Measurements from ENCODE around the gene PRRT1B.
A peak's percentile ranks its signal among the peaks of the same experiment; 100 is the strongest.

PRRT1B gene

DNA sequence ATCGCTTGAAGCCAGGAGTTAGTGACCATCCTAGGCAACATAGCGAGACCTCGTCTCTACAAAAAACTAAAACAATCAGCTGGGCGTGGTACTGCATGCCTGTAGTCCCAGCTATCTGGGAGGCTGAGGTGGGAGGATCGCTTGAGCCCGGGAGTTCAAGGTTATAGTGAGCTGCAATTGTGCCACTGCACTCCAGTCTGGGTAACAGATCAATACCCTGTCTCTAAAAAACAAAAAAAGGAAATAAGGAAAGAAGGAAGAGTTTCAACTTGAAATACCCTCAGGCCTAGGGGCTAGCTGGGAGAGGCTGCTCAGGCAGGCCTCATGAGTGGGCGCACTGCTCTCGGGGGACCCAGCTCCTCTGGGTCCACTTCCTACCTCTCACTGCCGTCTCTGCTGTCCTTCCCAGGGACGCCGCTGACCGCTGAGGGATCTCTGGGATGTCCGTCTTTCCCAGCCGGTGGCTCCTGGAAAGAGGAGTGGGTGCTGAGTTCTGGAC, 56.4 kb downstream of the PRRT1B start:
- Histone ChIP-seq H3K9ac (ENCODE audit: insufficient read length) (no peak overlapping the region), H3K9me3 (ENCODE audit: low read depth, low read length) (no peaks in the 10 kb centered on the region), H3K36me3 (ENCODE audit: insufficient read depth, low read length) (no peaks in the 10 kb centered on the region), H3K27ac (no peak overlapping the region), H3K4me3 (no peak overlapping the region)
- DNase-seq (ENCODE audit: low read depth, low spot score): no peak
- no peak for TF ChIP-seq FOXP2 (optimal IDR thresholded peaks at IDR 0.05; ENCODE audit: control extremely low read depth, extremely low read length, insufficient read depth)
- TF ChIP-seq POLR2AphosphoS5 (IDR thresholded peaks at IDR 0.05; ENCODE audit: borderline replicate concordance, low read depth, low read length): no peak
- no peak for TF ChIP-seq EZH2 (IDR thresholded peaks at IDR 0.05)

DNA sequence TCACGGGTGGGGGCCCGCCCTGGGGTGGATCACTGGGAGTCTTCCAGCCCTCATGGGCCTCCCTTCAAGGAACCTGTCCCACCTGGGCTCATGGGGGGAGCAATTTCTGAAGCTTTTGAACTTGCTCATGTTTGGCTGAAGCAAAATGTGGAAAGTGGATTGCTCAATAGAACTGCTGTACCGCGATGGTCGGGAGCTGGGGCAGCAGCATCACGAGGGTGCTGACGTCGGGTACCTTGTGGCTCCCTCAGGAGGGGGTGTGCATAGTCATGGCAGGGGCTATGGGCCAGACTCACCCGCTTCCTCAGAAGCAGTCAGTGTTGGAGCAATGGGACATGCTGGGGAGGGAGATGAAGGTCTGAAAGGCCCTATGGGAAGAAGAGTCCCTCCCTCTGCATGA, 57.9 kb downstream of the PRRT1B start:
- DNase-seq (ENCODE audit: low read depth, low spot score): no peak
- H3K9me3 ChIP-seq (ENCODE audit: low read depth, low read length): no peaks in the 10 kb centered on the region
- TF ChIP-seq POLR2AphosphoS5 (IDR thresholded peaks at IDR 0.05; ENCODE audit: borderline replicate concordance, low read depth, low read length): no peak
- TF ChIP-seq EZH2 (IDR thresholded peaks at IDR 0.05): no peak
- TF ChIP-seq FOXP2 (optimal IDR thresholded peaks at IDR 0.05; ENCODE audit: control extremely low read depth, extremely low read length, insufficient read depth): no peak
- H3K9ac ChIP-seq (ENCODE audit: insufficient read length): no peak overlapping the region
- H3K36me3 ChIP-seq (ENCODE audit: insufficient read depth, low read length): no peaks in the 10 kb centered on the region
- no peak overlapping the region for H3K4me3 ChIP-seq
- no peak overlapping the region for H3K27ac ChIP-seq

- no peak for TF ChIP-seq EZH2 (IDR thresholded peaks at IDR 0.05)
- no peak for TF ChIP-seq FOXP2 (optimal IDR thresholded peaks at IDR 0.05; ENCODE audit: control extremely low read depth, extremely low read length, insufficient read depth)
- TF ChIP-seq POLR2AphosphoS5 (IDR thresholded peaks at IDR 0.05; ENCODE audit: borderline replicate concordance, low read depth, low read length): no peak
- no peaks in the 10 kb centered on the region for H3K9me3 ChIP-seq (ENCODE audit: low read depth, low read length)
- H3K36me3 ChIP-seq (ENCODE audit: insufficient read depth, low read length): no peaks in the 10 kb centered on the region
- no peak overlapping the region for H3K9ac ChIP-seq (ENCODE audit: insufficient read length)
- DNase-seq (ENCODE audit: low read depth, low spot score): no peak
- no peak overlapping the region for H3K27ac ChIP-seq
- H3K4me3 ChIP-seq: no peak overlapping the region
These were observed 58.6 kb downstream of the PRRT1B start for GRCh38 chr9:131603711-131604439.

- Histone ChIP-seq H3K9ac (ENCODE audit: insufficient read length) (no peak overlapping the region), H3K27ac (no peak overlapping the region), H3K9me3 (ENCODE audit: low read depth, low read length) (no peaks in the 10 kb centered on the region), H3K36me3 (ENCODE audit: insufficient read depth, low read length) (no peaks in the 10 kb centered on the region), H3K4me3 (no peak overlapping the region)
- no peak for DNase-seq (ENCODE audit: low read depth, low spot score)
- TF ChIP-seq POLR2AphosphoS5 (IDR thresholded peaks at IDR 0.05; ENCODE audit: borderline replicate concordance, low read depth, low read length): no peak
These were observed 60.7 kb downstream of the PRRT1B start for GRCh38 chr9:131605770-131606590.

DNA sequence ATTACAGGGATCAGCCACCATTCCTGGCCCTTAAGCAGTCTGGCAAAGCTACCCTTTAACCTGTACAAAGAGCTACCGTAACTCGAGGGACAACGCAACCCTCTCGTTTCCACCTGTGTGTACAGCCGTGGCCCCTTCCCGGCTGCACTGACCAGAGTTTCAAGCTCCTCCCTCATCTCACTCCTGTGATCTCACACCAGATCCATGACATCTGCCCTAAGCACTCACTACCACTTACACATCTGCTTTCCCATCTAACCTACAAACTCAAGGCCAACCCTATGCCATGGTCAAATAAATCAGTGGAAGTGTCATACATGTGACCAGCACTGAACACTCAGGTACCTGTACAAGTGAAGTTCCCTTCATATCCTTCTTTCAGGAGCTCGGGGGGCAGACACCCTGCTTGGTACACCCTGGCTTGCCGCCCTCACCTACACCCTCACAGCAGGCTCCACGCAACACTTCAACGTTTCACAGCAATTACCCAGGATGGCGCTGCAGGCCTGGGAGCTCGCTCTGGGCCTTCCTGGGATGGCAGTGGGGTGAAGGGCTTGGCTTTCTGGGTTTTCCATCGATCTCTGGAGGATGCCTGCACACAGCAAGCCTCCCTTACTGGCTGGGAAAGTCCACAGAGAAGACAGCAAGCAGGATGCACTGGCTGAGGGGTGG, 61.7 kb downstream of the PRRT1B start:
- Histone ChIP-seq H3K27ac (no peak overlapping the region), H3K9ac (ENCODE audit: insufficient read length) (no peak overlapping the region), H3K4me3 (no peak overlapping the region), H3K9me3 (ENCODE audit: low read depth, low read length) (no peaks in the 10 kb centered on the region), H3K36me3 (ENCODE audit: insufficient read depth, low read length) (no peaks in the 10 kb centered on the region)
- DNase-seq (ENCODE audit: low read depth, low spot score): no peak
- TF ChIP-seq EZH2 (IDR thresholded peaks at IDR 0.05) (no peak), POLR2AphosphoS5 (IDR thresholded peaks at IDR 0.05; ENCODE audit: borderline replicate concordance, low read depth, low read length) (no peak), FOXP2 (optimal IDR thresholded peaks at IDR 0.05; ENCODE audit: control extremely low read depth, extremely low read length, insufficient read depth) (no peak)

DNA sequence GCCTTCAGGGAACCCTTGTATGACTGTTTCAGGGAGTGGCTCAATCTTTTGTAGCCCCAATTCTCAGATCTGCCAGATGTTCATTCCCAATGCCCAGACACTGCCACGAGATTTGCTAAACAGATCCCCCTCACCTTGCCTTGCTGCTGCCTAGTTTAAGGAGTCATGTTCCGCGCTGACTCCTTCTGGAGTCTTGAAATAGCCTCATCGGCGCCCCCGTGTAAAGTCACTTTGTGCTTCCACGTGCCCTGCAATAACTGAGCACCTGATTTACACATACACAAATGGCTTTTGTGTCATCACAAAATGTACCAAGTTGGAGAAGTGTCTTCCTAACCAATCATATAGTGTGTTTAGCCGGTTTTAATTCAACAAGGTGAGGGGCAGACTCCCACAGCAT, 62.3 kb downstream of the PRRT1B start:
- H3K4me3 ChIP-seq: no peak overlapping the region
- TF ChIP-seq POLR2AphosphoS5 (IDR thresholded peaks at IDR 0.05; ENCODE audit: borderline replicate concordance, low read depth, low read length): no peak
- no peak for TF ChIP-seq EZH2 (IDR thresholded peaks at IDR 0.05)
- TF ChIP-seq FOXP2 (optimal IDR thresholded peaks at IDR 0.05; ENCODE audit: control extremely low read depth, extremely low read length, insufficient read depth): no peak
- H3K9me3 ChIP-seq (ENCODE audit: low read depth, low read length): no peaks in the 10 kb centered on the region
- no peak overlapping the region for H3K9ac ChIP-seq (ENCODE audit: insufficient read length)
- no peaks in the 10 kb centered on the region for H3K36me3 ChIP-seq (ENCODE audit: insufficient read depth, low read length)
- DNase-seq (ENCODE audit: low read depth, low spot score): no peak
- H3K27ac ChIP-seq: no peak overlapping the region

GRCh38 chr9:131608493-131609037, 63.2 kb downstream of the PRRT1B start:
- no peak for TF ChIP-seq POLR2AphosphoS5 (IDR thresholded peaks at IDR 0.05; ENCODE audit: borderline replicate concordance, low read depth, low read length)
- no peak for TF ChIP-seq FOXP2 (optimal IDR thresholded peaks at IDR 0.05; ENCODE audit: control extremely low read depth, extremely low read length, insufficient read depth)
- no peak for TF ChIP-seq EZH2 (IDR thresholded peaks at IDR 0.05)
- Histone ChIP-seq H3K9ac (ENCODE audit: insufficient read length) (no peak overlapping the region), H3K4me3 (0 out of 2 replicates have a peak overlapping the region, but pooled peaks have one; percentile 43), H3K27ac (peak overlapping the region; percentile 57; the same call in 1 of the 2 replicates), H3K9me3 (ENCODE audit: low read depth, low read length) (no peaks in the 10 kb centered on the region), H3K36me3 (ENCODE audit: insufficient read depth, low read length) (no peaks in the 10 kb centered on the region)
- no peak for DNase-seq (ENCODE audit: low read depth, low spot score)
